Stimulated activated naive B cell treated with anti-CD40 and anti-IgM and Interleukin-4, amounts not matched to agents 10 μg/mL and 1 μg/mL and 100 μg/mL, for 72 hours (primary cell): Measurements from ENCODE around the gene SYCP2L.
A peak's percentile ranks its signal among the peaks of the same experiment; 100 is the strongest.
"Not testable (repeated sequence)": the region's sequence is repeated elsewhere in the genome, so short reads cannot be mapped to it uniquely, and the experiment has no call there.

Experiments used
- ATAC-seq, 2 donors: fragments of 150-1000 bp; cut with Tn5 transposase; replicated peaks; 2 replicates each; pipeline ENCODE4 v1.10.0; 2021; ENCODE audit warnings: moderate library complexity in 1 of 2
- DNase-seq: peaks from one replicate; pipeline ENCODE4 v3.0.0; 2021
- H3K27ac Mint-ChIP-seq: one replicate; pipeline ENCODE4 v1.8.0; 2022; ENCODE audit warnings: mild to moderate bottlenecking, mixed read lengths
- H3K27me3 Mint-ChIP-seq, 2 donors: one replicate each; pipeline ENCODE4 v1.8.0; 2022; ENCODE audit warnings: mixed read lengths in 2 of 2
- H3K36me3 Mint-ChIP-seq, 2 donors: one replicate each; pipeline ENCODE4 v1.8.0; 2022; ENCODE audit warnings: mixed read lengths in 2 of 2, mild to moderate bottlenecking in 1 of 2
- H3K4me1 Mint-ChIP-seq, 2 donors: one replicate each; pipeline ENCODE4 v1.8.0; 2022; ENCODE audit warnings: mixed read lengths in 2 of 2, mild to moderate bottlenecking in 1 of 2
- H3K4me3 Mint-ChIP-seq, 2 donors: one replicate each; pipeline ENCODE4 v1.8.0; 2022; ENCODE audit warnings: mild to moderate bottlenecking in 2 of 2, mixed read lengths in 2 of 2, moderate library complexity in 1 of 2
- H3K9me3 Mint-ChIP-seq, 2 donors: one replicate each; pipeline ENCODE4 v1.8.0; 2022; ENCODE audit warnings: mixed read lengths in 2 of 2, mild to moderate bottlenecking in 1 of 2

SYCP2L gene

DNA sequence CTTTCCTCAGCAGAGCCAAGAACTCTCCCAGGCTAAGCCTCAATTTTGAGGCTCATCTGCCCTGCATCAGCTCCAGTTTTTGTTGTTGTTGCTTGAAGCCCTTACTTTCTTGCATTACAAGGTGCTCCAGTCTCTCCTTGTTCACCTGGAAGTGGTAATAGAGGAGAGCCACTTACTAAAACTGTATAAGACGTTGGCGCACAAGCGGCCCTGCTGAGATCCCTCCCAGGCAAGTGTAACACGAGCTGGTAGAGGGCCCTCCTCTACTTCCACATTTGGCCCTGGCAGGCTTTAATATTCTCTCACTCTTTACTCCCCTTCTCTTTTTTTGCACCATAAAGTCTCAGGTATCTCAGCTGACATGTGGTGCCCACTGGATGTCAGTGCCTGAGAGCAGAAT lies 24.5 kb upstream of the SYCP2L start:
- no peaks in the 10 kb centered on the region for H3K9me3 Mint-ChIP-seq
- no peaks in the 10 kb centered on the region for H3K4me1 Mint-ChIP-seq
- no peak overlapping the region for H3K4me3 Mint-ChIP-seq
- DNase-seq: no peak
- H3K36me3 Mint-ChIP-seq: no peaks in the 10 kb centered on the region
- H3K27me3 Mint-ChIP-seq: peaks cover 0 to 17% of the 10 kb centered on the region in 2 donors
- no peak for ATAC-seq
- H3K27ac Mint-ChIP-seq: no peak overlapping the region

DNA sequence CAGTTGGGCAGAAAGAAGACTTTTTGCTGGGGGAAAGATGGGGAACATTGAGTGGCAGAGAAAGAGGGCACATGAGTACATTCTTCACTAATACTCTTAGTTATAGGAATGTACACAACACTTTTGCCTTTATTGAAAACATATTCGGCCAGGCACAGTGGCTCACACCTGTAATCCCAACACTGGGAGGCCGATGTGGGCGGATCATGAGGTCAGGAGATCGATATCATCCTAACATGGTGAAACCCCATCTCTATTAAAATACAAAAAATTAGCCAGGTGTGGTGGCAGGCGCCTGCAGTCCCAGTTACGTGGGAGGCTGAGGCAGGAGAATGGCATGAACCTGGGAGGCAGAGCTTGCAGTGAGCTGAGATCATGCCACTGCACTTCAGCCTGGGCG lies 23.8 kb upstream of the SYCP2L start:
- not testable (repeated sequence) for H3K4me1 Mint-ChIP-seq, DNase-seq
- peaks cover 0 to 12% of the 10 kb centered on the region in 2 donors for H3K27me3 Mint-ChIP-seq

GRCh38 chr6:10866709-10867108 lies 20.1 kb upstream of the SYCP2L start:
- not testable (repeated sequence) for H3K27ac Mint-ChIP-seq, H3K4me3 Mint-ChIP-seq, H3K4me1 Mint-ChIP-seq

More for the DNA sequence above, 23.8 kb upstream of the SYCP2L start:
- H3K4me3 Mint-ChIP-seq, H3K27ac Mint-ChIP-seq, H3K9me3 Mint-ChIP-seq, ATAC-seq, H3K36me3 Mint-ChIP-seq: not testable (repeated sequence)

GRCh38 chr6:10867952-10868351 lies 18.9 kb upstream of the SYCP2L start:
- Mint-ChIP-seq H3K36me3 (no peaks in the 10 kb centered on the region), H3K27ac (no peak overlapping the region), H3K4me3 (no peak overlapping the region), H3K4me1 (no peaks in the 10 kb centered on the region), H3K9me3 (no peaks in the 10 kb centered on the region), H3K27me3 (peaks cover 7 to 8% of the 10 kb centered on the region in 2 donors)
- ATAC-seq: no peak
- no peak for DNase-seq

More at GRCh38 chr6:10866709-10867108, 20.1 kb upstream of the SYCP2L start:
- not testable (repeated sequence) for H3K9me3 Mint-ChIP-seq, DNase-seq, H3K36me3 Mint-ChIP-seq, ATAC-seq, H3K27me3 Mint-ChIP-seq

GRCh38 chr6:10873374-10873773 lies 13.5 kb upstream of the SYCP2L start:
- ATAC-seq (no peak), DNase-seq (no peak)
- H3K36me3 Mint-ChIP-seq: no peaks in the 10 kb centered on the region
- no peak overlapping the region for H3K4me3 Mint-ChIP-seq
- H3K27ac Mint-ChIP-seq: no peak overlapping the region
- H3K27me3 Mint-ChIP-seq: peaks cover 14 to 38% of the 10 kb centered on the region in 2 donors
- H3K9me3 Mint-ChIP-seq: no peaks in the 10 kb centered on the region
- no peaks in the 10 kb centered on the region for H3K4me1 Mint-ChIP-seq

DNA sequence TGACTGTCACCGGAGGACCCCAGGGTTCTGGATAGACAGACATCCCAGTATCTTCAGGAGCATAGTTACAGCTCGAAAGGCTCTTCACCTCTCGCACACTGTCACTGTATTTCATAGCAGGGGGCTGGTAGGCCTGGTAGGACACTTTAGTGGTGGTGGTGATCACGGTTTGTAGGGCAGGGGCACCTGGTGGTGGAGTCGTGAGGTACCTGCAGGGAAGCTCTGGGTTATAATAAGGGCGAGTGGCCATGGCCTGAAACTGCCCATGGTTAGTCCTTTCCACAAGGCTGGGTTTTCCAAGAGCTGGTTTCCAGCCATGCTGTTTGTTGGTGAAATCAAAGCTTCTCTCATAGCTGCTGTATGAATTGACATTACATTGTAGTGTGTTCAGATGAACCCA lies 12.6 kb upstream of the SYCP2L start:
- H3K36me3 Mint-ChIP-seq: no peaks in the 10 kb centered on the region
- H3K4me3 Mint-ChIP-seq: no peak overlapping the region
- no peaks in the 10 kb centered on the region for H3K4me1 Mint-ChIP-seq
- H3K27me3 Mint-ChIP-seq: peaks cover 14 to 39% of the 10 kb centered on the region in 2 donors
- no peak overlapping the region for H3K27ac Mint-ChIP-seq
- ATAC-seq: no peak
- no peak for DNase-seq
- H3K9me3 Mint-ChIP-seq: no peaks in the 10 kb centered on the region

GRCh38 chr6:10875026-10875425 lies 11.8 kb upstream of the SYCP2L start:
- H3K27ac Mint-ChIP-seq: no peak overlapping the region
- peaks cover 20 to 47% of the 10 kb centered on the region in 2 donors for H3K27me3 Mint-ChIP-seq
- ATAC-seq (no peak), DNase-seq (no peak)
- no peaks in the 10 kb centered on the region for H3K9me3 Mint-ChIP-seq
- no peaks in the 10 kb centered on the region for H3K4me1 Mint-ChIP-seq
- H3K4me3 Mint-ChIP-seq: no peak overlapping the region
- H3K36me3 Mint-ChIP-seq: no peaks in the 10 kb centered on the region

- Mint-ChIP-seq H3K4me1 (peaks cover 3 to 6% of the 10 kb centered on the region in 2 donors), H3K27ac (no peak overlapping the region), H3K4me3 (no peak overlapping the region), H3K27me3 (peaks cover 29 to 56% of the 10 kb centered on the region in 2 donors), H3K36me3 (no peaks in the 10 kb centered on the region), H3K9me3 (no peaks in the 10 kb centered on the region)
- ATAC-seq: no peak
- DNase-seq: no peak
Observed at GRCh38 chr6:10877012-10877411, 9.8 kb upstream of the SYCP2L start.

DNA sequence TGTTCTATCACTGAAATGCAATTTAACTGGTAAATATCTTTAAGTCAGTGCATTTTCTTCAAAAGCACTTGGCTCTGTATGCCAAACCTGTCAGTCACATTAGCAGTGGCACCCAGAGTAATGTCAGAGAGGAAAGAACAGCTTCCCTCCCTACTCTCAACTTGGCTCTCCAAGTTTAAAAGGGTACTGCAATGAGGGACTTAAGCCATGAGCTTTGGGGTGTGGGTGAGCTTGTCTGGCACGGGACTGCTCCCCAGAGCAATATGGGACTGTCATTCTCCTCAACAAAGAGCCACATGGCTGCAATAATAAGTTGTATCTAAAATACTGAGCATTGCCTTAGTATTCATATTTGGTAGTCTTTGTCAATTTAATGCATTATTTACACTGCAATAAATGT lies 9.0 kb upstream of the SYCP2L start:
- no peak overlapping the region for H3K4me3 Mint-ChIP-seq
- H3K4me1 Mint-ChIP-seq: peaks cover 5 to 14% of the 10 kb centered on the region in 2 donors
- H3K36me3 Mint-ChIP-seq: no peaks in the 10 kb centered on the region
- H3K27me3 Mint-ChIP-seq: peaks cover 38 to 65% of the 10 kb centered on the region in 2 donors
- DNase-seq (no peak), ATAC-seq (no peak)
- H3K27ac Mint-ChIP-seq: no peak overlapping the region
- no peaks in the 10 kb centered on the region for H3K9me3 Mint-ChIP-seq

DNA sequence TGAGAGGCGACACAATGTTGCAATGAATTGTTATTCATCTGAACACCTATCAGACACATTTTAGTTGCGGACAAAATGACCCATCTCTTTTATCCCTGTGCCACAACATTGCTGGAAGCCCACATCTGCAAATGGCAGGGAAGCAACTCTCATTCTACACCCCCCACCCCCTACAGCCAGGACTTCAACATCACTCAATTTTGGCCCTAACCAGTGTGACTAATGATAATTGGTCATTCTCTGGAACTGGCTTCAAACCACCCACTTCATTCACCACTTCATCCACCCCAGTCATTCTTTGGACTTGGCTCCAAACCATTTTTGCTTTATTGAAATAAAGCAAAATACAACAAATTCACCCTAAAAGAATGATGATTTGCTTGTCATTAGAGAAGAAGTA lies 6.5 kb upstream of the SYCP2L start:
- peaks cover 48 to 70% of the 10 kb centered on the region in 2 donors for H3K27me3 Mint-ChIP-seq
- H3K27ac Mint-ChIP-seq: no peak overlapping the region
- H3K4me3 Mint-ChIP-seq: no peak overlapping the region
- H3K9me3 Mint-ChIP-seq: no peaks in the 10 kb centered on the region
- ATAC-seq (no peak), DNase-seq (no peak)
- H3K36me3 Mint-ChIP-seq: no peaks in the 10 kb centered on the region
- H3K4me1 Mint-ChIP-seq: peaks cover 7 to 15% of the 10 kb centered on the region in 2 donors

DNA sequence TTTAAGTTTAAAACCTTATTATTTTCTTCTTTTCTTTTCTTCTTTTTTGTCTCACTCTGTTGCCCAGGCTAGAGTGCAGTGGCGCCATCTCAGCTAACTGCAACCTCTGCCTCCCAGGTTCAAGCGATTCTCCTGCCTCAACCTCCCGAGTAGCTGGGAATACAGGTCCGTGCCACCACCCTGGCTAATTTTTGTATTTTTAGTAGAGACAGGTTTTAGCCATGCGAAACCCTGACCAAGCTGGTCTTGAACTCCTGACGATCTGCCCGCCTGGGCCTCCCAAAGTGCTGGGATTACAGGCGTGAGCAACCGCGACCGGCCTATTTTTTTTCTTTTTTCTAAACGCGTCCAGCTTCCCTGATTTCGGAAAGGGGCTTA lies 4.6 kb upstream of the SYCP2L start:
- H3K27ac Mint-ChIP-seq, H3K9me3 Mint-ChIP-seq, H3K36me3 Mint-ChIP-seq, DNase-seq, ATAC-seq: not testable (repeated sequence)
- Mint-ChIP-seq H3K4me1 (peaks cover 7 to 22% of the 10 kb centered on the region in 2 donors), H3K4me3 (peak overlapping the region in 1 of 2 donors; percentile 47), H3K27me3 (peaks cover 56 to 73% of the 10 kb centered on the region in 2 donors)

GRCh38 chr6:10882657-10883171 lies 4.1 kb upstream of the SYCP2L start:
- Mint-ChIP-seq H3K4me1 (peaks cover 7 to 22% of the 10 kb centered on the region in 2 donors), H3K4me3 (peak overlapping the region; percentile 47 to 70), H3K27me3 (peaks cover 59 to 75% of the 10 kb centered on the region in 2 donors), H3K36me3 (no peaks in the 10 kb centered on the region), H3K9me3 (no peaks in the 10 kb centered on the region), H3K27ac (peak overlapping the region; percentile 90)
- ATAC-seq: peak in 1 of 2 donors; percentile 38
- no peak for DNase-seq

DNA sequence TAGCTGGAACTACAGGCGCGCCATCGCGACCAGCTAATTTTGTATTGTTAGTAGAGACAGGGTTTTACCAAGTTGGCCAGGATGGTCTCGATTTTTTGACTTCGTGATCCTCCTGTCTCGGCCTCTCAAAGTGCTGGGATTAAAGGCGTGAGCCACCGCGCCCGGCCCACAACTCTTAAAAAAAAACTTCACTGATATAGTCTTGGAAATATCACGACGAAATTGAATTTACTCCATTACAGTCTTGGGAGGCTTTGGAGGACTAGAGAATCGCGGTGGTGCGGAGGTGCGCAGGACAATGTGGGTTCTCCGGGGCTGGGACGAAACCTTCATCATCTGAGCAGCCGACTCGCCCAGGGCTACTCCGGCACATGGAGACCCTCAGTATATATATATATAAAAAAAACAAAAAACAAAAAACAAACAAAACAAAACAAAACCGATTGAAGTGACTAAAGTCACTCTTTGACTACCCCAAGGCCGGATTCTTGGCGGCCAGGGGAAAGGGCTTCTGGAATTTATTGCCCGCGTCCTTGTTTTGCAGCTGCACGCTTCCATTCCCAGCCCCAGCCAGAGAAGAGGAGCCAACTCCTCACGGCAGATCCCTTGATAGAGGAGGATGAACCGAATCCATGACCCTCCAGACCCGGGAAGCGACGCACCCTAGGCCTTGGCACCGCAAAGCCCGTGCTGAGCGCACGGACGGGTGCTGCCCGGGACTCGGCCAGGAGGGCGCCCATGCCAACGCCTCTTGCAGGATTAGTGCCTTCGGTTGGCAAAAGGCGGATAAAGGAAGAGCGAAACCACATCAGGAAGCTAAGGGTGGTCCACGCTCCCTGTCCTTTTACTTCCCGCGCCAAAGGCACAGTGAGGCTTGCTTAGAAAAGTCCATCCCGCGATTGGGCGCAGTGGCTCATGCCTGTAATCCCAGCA lies 3.3 kb upstream of the SYCP2L start:
- Mint-ChIP-seq H3K4me3 (peak overlapping the region in 1 of 2 donors; percentile 39), H3K27ac (no peak overlapping the region), H3K4me1 (peaks cover 10 to 22% of the 10 kb centered on the region in 2 donors), H3K36me3 (no peaks in the 10 kb centered on the region), H3K9me3 (no peaks in the 10 kb centered on the region), H3K27me3 (peaks cover 61 to 84% of the 10 kb centered on the region in 2 donors)
- no peak for DNase-seq
- no peak for ATAC-seq

GRCh38 chr6:10884245-10884972 lies 2.4 kb upstream of the SYCP2L start:
- Mint-ChIP-seq H3K27ac (peak overlapping the region; percentile 14), H3K4me1 (peaks cover 10 to 28% of the 10 kb centered on the region in 2 donors), H3K27me3 (peaks cover 61 to 80% of the 10 kb centered on the region in 2 donors), H3K36me3 (no peaks in the 10 kb centered on the region), H3K4me3 (peak overlapping the region in 1 of 2 donors; percentile 13), H3K9me3 (no peaks in the 10 kb centered on the region)
- ATAC-seq: no peak
- no peak for DNase-seq
